Prostate gland (tissue), 2 donors: ENCODE data around the gene FAM83C.

Source experiments
- POLR2A ChIP-seq: fragments of 450-650 bp; IDR thresholded peaks from one replicate; pipeline ENCODE4 v1.6.1; 2016; ENCODE audit warnings: antibody characterized with exemption, mild to moderate bottlenecking
- POLR2AphosphoS5 ChIP-seq: sonication (generic); formaldehyde crosslinking; IDR thresholded peaks from one replicate; pipeline ENCODE4 v1.6.1; 2017; ENCODE audit warnings: antibody characterized with exemption
- TF ChIP-seq, protein P1 (sequence below), 4 experiments: fragments of 200-600 bp in 2 of 4; fragments of 450-650 bp in 2 of 4; sonication (generic) in 2 of 4; IDR thresholded peaks; 1 replicate in 3 of 4; 2 replicates in 1 of 4; pipeline ENCODE4 v1.5.1; 2016 to 2019; ENCODE audit warnings: antibody characterized with exemption in 4 of 4, mild to moderate bottlenecking in 2 of 4, moderate library complexity in 2 of 4

DNA sequence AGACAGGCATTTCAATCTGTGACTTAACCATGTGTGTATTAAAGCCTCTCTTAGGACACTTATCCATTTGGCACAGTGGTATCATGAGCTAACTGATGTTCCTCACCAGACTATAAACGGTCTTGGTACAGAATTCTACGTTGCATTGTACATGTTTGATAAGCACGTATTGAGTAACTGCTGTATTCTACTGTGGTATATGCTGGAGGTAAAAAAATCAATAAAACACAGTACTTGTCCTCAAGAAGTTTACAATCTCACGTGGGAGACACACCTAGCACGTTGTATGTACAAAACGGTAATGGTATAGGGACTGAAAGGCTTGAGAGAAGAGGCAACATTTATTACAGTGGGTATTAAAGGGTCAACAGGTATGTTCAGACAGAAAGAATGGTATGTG lies 33.2 kb upstream of the FAM83C start:
- TF ChIP-seq POLR2AphosphoS5 (no peak), POLR2A (no peak)
- TF ChIP-seq, protein P1, sequence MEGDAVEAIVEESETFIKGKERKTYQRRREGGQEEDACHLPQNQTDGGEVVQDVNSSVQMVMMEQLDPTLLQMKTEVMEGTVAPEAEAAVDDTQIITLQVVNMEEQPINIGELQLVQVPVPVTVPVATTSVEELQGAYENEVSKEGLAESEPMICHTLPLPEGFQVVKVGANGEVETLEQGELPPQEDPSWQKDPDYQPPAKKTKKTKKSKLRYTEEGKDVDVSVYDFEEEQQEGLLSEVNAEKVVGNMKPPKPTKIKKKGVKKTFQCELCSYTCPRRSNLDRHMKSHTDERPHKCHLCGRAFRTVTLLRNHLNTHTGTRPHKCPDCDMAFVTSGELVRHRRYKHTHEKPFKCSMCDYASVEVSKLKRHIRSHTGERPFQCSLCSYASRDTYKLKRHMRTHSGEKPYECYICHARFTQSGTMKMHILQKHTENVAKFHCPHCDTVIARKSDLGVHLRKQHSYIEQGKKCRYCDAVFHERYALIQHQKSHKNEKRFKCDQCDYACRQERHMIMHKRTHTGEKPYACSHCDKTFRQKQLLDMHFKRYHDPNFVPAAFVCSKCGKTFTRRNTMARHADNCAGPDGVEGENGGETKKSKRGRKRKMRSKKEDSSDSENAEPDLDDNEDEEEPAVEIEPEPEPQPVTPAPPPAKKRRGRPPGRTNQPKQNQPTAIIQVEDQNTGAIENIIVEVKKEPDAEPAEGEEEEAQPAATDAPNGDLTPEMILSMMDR (IDR thresholded peaks at IDR 0.05) = no peak
